Astrocyte (in vitro differentiated cells and primary cell): ENCODE data around the gene SEMA4D.

Experiments
- CTCF ChIP-seq: IDR thresholded peaks from 2 replicates; pipeline ENCODE4 v1.5.1; 2011; ENCODE audit warnings: low read depth, mild to moderate bottlenecking, inconsistent platforms, low read length, moderate library complexity; ENCODE audit not compliant: insufficient read depth
- EZH2 ChIP-seq: IDR thresholded peaks from 2 replicates; pipeline ENCODE4 v1.6.1; 2012; ENCODE audit warnings: mild to moderate bottlenecking, low read length, inconsistent platforms; ENCODE audit not compliant: insufficient read depth

GRCh38 chr9:89513837-89514236 is 15.9 kb upstream of the SEMA4D start:
- TF ChIP-seq EZH2 (no peak), CTCF (no peak)
